GM19239 (cell line): Measurements from ENCODE around the gene CST7.
"Not testable (repeated sequence)": the region's sequence is repeated elsewhere in the genome, so short reads cannot be mapped to it uniquely, and the experiment has no call there.

ENCODE experiments used
- DNase-seq: peaks from one replicate; pipeline ENCODE4 v3.0.0; 2011; ENCODE audit warnings: low spot score; ENCODE audit not compliant: insufficient read length
- FAIRE-seq: peaks from 2 replicates; lab custom pipeline; 2011; peaks lifted over from hg19 to GRCh38; lab: Jason Lieb, UNC

Gene CST7

DNA sequence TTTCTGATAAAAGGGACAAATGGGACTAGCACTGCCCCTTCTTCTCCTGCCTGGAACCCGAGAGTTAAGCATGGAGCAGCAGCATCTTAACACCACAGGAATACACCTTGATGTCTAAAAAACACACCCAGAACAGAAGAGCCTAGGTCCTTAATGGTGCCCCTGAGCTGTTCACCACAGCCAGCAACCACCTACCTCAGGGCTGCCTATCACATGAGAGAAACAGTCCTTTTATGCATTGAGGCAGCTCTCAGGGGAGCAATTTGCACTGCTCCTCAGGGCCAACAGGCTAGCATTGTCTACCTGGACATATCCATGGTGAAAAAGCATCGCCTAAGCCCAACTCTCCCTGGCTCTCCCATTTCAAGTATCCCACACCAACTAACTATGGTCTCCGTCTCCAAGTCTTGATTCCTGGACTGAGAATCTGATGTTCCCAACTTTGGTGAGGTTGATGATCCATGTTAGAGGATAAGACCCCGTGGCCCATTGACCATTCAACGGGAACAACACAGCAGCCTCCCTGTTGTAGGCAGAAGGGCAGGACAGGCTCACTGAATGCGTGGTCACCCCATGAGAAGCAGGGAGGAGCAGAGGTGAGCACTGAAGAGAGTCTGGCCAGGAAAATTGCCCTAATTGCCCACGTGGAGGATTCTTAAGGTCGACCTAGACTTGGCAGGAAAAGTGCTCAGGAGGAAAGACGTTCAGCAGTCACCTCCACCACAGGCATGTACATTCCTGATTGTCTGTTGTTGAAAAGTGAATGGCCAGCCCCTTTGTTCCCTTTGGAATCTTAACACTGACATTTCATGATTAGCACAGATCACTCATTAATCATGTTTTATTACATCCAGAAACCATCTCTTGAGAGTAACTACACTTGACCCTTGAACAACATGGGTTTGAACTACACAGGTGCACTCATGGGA, 47.6 kb downstream of the CST7 start:
- DNase-seq (no peak), FAIRE-seq (no peak)

DNA sequence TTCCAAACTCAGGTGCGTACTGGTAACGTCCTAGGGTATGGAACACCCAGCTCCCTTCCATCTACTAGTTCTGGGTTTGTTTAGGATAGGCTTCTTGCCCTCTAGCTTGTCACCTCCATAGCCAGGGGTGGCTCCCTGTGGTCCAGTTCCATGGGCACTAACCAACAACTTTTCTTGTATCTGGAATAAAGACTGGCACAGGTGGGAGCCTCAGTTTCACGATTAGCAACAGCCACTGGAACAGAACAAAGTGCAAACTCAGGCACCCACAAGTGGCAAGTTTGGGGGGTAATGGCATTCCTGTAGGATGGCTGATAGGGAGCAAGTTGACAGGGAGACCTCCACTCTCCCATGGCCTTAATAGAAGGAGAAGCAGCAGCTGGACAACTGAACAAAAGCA, 49.1 kb downstream of the CST7 start:
- DNase-seq, result no peak
- no peak for FAIRE-seq

DNA sequence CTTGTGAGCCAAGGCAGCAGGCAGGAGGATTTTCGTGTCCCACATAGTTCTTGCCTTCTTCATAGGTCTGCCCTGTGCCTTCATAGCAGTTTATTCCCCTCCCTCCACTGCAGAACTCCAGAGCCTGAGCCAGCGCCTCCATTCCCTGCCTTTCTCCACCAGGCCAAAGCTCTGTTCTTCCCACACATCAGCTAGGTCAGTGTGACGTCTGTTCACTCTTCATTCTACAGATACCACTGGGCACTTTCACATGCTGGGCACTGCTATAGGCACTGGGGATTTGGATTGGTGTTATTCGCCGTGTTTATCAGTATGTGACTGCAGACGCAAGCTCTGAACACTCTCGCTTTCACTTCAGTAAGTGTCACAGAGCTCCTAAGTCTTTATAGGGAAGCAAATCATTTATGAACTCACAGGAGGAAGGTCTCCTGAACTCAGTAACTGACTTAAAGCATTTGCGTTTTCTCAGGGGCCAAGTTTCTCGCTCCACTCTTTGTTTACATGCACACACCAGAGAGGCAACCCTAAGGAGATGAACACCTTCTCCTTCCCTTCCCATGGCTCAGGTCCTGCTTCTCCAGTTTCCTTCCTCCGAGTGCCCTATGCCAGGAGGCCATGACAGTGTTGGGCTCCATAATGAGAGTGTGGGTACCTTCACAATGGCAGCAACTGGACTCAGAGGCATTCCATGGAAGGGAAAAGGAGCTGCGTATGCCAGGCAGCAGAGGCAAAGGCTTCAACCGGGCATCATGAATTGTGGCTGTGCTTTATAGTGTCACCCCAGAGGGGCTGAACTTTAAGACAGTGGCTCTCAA, 49.8 kb downstream of the CST7 start:
- FAIRE-seq (no peak), DNase-seq (no peak)

DNA sequence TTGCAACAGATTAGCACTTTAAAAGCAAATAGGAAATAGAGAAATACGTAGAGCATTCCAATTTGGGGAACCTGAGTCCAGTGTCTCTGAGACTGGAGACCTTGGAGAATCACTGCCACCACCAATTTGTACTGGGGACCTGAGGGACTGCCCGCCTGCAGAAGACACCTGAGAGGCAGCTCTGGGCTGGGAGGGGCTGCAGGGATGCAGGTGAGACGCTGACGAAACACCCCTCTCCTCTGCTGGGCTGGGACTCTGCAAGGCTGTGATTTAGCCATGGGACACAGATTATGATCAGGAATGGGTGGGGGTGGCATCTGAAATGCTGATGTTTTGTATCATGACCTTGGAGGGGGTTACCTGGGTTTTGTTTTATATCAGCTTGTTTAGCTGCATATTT, 50.5 kb downstream of the CST7 start:
- DNase-seq (no peak), FAIRE-seq (no peak)

DNA sequence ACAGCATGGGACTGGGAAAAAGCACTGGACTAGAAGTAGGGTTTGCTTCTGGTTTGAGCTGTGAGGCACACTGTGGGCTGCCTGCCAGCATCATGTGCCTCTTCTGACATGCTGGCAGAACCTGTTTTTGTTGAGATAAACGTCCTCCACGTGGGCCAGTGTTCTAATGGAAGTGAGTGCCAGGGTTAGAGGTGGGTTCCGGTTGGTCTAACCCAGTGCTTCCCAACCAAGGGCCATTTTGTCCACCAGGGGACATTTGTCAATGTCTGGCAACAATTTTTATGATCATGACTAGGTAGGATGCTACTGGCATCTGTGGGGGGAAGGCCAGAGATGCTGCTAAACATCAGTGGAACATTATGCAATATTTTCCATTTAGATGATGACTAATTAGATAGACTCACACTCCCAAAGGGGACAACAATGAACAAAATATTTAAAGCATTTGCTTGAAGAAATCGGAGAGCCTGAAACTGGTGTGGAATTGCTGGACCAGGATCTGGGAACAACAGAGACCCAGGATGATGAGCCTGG, 51.3 kb downstream of the CST7 start:
- FAIRE-seq (no peak), DNase-seq (no peak)

DNA sequence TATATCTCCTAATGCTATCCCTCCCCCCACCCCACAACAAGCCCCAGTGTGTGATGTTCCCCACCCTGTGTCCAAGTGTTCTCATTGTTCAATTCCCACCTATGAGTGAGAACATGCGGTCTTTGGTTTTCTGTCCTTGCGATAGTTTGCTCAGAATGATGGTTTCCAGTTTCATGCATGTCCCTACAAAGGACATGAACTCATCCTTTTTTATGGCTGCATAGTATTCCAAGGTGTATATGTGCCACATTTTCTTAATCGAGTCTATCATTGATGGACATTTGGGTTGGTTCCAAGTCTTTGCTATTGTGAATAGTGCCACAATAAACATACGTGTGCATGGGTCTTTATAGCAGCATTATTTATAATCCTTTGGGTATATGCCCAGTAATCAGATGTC, 52.3 kb downstream of the CST7 start:
- DNase-seq, FAIRE-seq: not testable (repeated sequence)

DNA sequence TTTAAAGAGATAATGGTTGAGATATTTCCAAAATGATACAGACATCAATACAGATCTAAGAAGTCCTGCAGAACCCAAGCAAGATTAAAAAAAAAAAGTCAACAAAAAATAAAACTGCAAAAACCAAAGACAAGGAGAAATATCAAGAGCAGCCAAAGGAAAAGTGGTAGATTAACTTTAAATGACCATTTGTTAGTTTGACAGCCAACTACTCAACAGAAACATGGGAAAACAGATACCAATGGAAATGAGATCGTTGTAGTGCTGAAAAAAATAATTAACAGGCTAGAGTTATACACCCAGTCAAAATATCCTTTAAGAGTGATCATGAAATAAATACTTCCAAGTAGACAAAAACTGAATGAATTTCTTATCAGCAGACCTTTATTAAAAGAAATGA, 53.9 kb downstream of the CST7 start:
- DNase-seq (no peak), FAIRE-seq (no peak)

DNA sequence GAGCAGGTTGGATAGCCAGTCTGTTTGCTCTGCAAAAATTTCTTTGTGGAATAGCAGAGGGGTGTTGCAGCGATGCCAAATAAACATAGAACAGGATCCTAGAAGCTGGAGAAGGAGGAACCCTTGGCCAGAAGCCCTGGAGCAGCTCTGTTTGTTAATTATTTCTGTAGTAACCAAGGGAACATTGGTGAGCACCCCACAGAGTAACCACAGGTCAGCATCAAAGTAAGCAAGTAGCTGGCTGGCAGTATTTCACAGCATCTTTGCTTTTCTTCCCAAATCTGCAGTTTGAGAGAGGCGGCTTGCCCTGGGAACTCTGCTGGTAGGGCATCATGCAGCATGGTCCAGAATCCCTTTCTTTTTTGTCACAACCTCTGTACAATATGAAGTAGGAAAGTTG, 56.2 kb downstream of the CST7 start:
- no peak for FAIRE-seq
- DNase-seq, result no peak

DNA sequence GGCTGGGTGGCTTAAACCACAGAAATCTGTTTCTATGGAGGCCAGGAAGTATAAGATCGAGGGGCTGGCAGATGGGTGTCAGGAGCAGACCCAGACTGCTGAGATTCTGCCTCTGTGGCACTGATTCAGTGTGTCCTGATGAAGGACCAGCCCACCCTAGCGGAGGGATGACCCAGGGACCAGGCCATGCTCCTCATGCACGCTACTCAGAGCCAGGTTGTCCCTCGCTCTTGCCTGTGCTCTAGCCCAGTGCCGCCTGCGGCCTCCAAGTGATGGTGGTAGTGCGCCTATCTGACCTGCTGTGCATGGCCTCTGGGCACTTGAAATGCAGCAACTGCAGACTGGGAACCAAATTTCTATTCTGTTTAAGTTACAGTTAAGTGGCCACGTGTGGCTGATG, 56.6 kb downstream of the CST7 start:
- no peak for FAIRE-seq

DNA sequence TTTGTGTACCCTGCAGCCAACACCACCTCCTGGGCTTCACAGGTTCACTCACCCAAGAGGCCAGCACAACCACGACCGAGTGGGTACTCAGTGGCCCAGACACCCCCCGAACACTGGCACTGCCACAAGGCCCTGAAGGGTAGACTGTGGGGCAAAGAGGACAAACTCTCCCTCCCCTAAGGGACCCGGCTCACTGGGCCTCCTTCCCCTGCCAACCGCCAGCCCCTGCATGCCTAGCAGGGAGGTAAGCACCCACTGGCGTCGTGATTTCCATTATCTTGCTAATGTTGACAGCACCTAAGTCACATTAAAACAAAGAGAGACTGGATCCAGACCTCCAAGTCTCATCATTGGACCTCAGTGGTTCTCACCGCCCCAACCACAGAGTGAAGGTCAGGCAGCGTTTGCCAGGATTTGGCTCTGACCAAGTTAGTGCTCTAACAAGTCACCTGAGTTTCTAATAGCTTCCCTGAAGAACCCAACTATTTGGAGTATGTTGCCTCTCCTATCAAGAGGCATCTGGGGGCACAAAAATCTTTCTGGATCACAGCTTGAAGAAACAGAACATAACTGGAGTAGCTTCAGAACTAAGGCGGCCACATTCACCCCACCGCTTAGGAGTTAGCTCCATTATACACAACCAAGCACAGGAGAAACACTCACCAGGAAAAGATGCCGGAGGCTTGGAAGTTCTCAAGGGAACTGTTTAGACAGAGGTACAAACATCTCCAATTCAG, 57.5 kb downstream of the CST7 start:
- DNase-seq (no peak), FAIRE-seq (no peak)

More for the DNA sequence above, 56.6 kb downstream of the CST7 start:
- DNase-seq, result no peak

DNA sequence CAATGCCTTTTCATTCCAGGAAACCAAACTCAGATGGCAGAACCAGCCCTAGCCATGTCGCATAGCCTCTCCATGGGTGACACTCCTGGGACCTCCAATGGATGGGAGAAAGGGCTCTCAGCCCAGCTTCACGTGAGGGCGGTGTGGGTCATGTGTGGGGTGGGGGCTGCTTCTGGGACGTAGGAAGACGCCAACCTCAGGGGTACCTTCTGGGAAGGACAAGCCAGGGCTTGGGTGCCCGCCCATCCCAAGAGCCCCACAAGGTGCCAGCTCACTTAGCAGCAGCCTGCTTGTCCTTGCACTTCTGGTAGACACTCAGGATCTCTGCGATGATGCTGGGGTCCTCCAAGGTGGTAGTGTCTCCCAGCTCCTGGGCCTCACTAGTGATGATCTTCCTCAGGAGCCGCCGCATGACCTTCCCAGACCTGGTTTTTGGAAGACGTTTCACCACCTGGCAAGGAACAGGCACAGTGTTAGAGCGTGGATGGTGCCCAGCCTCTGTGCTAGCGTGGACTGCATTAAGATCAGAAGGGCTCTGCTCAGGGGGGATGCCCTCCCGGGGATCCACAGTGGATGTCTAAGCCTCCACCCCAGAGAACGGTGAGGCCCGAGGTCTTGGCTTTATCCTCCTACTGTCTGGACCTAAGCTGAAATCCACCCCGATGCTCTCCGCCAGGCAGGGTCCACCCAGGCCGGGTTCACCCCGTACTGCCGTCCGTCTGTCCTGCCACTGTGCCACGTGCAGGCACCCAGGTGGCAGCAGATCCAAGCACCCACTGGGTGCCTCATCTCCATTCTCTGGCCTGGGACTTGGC, 58.6 kb downstream of the CST7 start:
- FAIRE-seq, result no peak
- no peak for DNase-seq

DNA sequence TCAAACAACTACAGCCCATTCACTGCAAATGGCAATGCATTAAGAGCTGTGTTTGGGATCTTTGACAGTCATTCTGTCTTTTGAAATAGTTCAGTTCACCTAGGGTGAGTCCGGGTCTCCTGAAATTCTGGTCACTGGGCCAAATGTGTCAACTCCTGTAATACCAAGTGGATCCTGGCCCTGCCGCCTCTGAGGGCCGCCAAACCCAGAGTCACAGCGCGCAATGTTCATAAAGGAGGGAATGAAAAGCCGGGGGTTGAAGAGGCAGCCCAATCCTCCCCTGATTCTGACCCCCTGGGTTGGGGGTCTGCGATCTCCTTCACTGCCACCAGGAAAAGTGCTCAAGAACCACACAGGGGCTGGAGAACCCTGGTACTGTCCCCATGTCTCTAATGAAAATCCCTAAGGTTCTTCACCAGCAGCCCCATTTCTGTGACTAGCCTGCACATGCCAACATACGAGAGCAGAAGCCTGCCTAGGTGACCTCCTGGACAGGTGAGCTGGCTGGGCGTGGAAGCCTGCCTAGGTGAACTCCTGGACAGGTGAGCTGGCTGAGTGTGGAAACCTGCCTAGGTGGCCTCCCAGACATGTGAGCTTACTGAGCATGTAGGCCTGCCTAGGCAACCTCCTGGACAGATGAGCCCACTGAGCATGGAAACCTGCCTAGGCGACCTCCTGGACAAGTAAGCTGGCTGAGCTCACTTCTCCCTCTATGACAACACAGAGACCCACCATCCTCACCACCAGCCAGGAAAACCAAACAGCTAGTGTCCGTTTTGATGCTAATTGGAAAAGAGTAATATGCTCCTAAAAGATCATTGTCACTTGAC, 59.5 kb downstream of the CST7 start:
- DNase-seq (no peak), FAIRE-seq (no peak)
